K562 (cell line): ENCODE data around the gene HDC. TPM values are rescaled to one million over a fixed set of nuclear protein-coding genes. Genes with fewer than 3 reads are reported as not detected.
A peak's percentile ranks its signal among the peaks of the same experiment; 100 is the strongest.

Experiments used
- ARID2 ChIP-seq: fragments of 450-650 bp; IDR thresholded peaks from 2 replicates; pipeline ENCODE4 v1.6.1; 2017; ENCODE audit warnings: antibody characterized with exemption, mild to moderate bottlenecking
- BRF1 ChIP-seq: IDR thresholded peaks from 3 replicates; pipeline ENCODE4 v1.6.1; 2011; ENCODE audit warnings: borderline replicate concordance, mild to moderate bottlenecking; ENCODE audit not compliant: insufficient read length; ENCODE audit errors: extremely low read depth
- CBFA2T2 ChIP-seq: fragments of 450-650 bp; conservative IDR thresholded peaks from 2 replicates; pipeline ENCODE4 v1.6.1; 2017; ENCODE audit warnings: mild to moderate bottlenecking
- CC2D1A ChIP-seq: fragments of 450-650 bp; IDR thresholded peaks from 2 replicates; pipeline ENCODE4 v1.6.1; 2017; ENCODE audit warnings: mild to moderate bottlenecking
- CCAR2 ChIP-seq: fragments of 200-400 bp; formaldehyde crosslinking; IDR thresholded peaks from 2 replicates; pipeline ENCODE4 v1.6.1; 2017; ENCODE audit warnings: mild to moderate bottlenecking, low read depth, low read length
- EHMT2 ChIP-seq: fragments of 450-650 bp; IDR thresholded peaks from 2 replicates; pipeline ENCODE4 v1.6.1; 2018; ENCODE audit warnings: antibody characterized with exemption
- EP300 ChIP-seq: IDR thresholded peaks from 2 replicates; pipeline ENCODE4 v1.6.1; 2012; ENCODE audit warnings: low read length, improper control_type of control experiment
- ETS2 ChIP-seq: IDR thresholded peaks from 2 replicates; pipeline ENCODE4 v1.6.1; 2016; ENCODE audit warnings: borderline replicate concordance, missing genetic modification characterization, mild to moderate bottlenecking, moderate library complexity, missing compliant biosample characterization; ENCODE audit not compliant: poor library complexity, severe bottlenecking
- HNRNPH1 ChIP-seq: fragments of 200-400 bp; formaldehyde crosslinking; optimal IDR thresholded peaks from 2 replicates; pipeline ENCODE3; 2017; ENCODE audit warnings: low read depth, mild to moderate bottlenecking, low read length, moderate library complexity
- KLF16 ChIP-seq: IDR thresholded peaks from 2 replicates; pipeline ENCODE4 v1.6.1; 2016; ENCODE audit warnings: antibody characterized with exemption
- MTA1 ChIP-seq: fragments of 450-650 bp; IDR thresholded peaks from 2 replicates; pipeline ENCODE4 v1.6.1; 2017; ENCODE audit warnings: borderline replicate concordance
- NFIX ChIP-seq: fragments of 250-450 bp; sonication (Bioruptor Pico); IDR thresholded peaks from 2 replicates; pipeline ENCODE4 v1.4.0; 2020; ENCODE audit warnings: low read depth, mild to moderate bottlenecking, moderate library complexity
- NRF1 ChIP-seq, 2 experiments: fragments of 450-650 bp; IDR thresholded peaks in 1 of 2; conservative IDR thresholded peaks in 1 of 2; 2 replicates each; pipeline ENCODE4 v1.6.1; 2014; ENCODE audit warnings: mild to moderate bottlenecking in 2 of 2
- OTX1 ChIP-seq: fragments of 450-650 bp; formaldehyde crosslinking; IDR thresholded peaks from 2 replicates; pipeline ENCODE4 v1.4.0; 2022; ENCODE audit warnings: mild to moderate bottlenecking
- POLR2AphosphoS2 ChIP-seq: IDR thresholded peaks from 2 replicates; pipeline ENCODE4 v1.6.1; 2012; ENCODE audit warnings: low read length, improper control_type of control experiment
- RBM34 ChIP-seq: fragments of 200-400 bp; formaldehyde crosslinking; IDR thresholded peaks from 2 replicates; pipeline ENCODE4 v1.6.1; 2018; ENCODE audit warnings: low read length, borderline replicate concordance; ENCODE audit not compliant: insufficient read depth
- SP1 ChIP-seq: sonication (generic); formaldehyde crosslinking; IDR thresholded peaks from 2 replicates; pipeline ENCODE4 v1.8.1; 2022; ENCODE audit warnings: mild to moderate bottlenecking, missing genetic modification reagents
- TAF7 ChIP-seq: fragments of 450-650 bp; IDR thresholded peaks from 2 replicates; pipeline ENCODE4 v1.6.1; 2016; ENCODE audit warnings: missing genetic modification characterization, missing compliant biosample characterization
- TFAM ChIP-seq: fragments of 250-450 bp; sonication (Bioruptor Pico); conservative IDR thresholded peaks from 2 replicates; pipeline ENCODE4 v1.5.0; 2021; ENCODE audit warnings: mild to moderate bottlenecking, moderate library complexity
- ZC3H8 ChIP-seq: fragments of 450-650 bp; IDR thresholded peaks from 2 replicates; pipeline ENCODE4 v1.6.1; 2017
- ZNF253 ChIP-seq: fragments of 250-450 bp; sonication (Bioruptor Pico); conservative IDR thresholded peaks from 2 replicates; pipeline ENCODE4 v1.6.1; 2021; ENCODE audit warnings: mild to moderate bottlenecking
- ZNF584 ChIP-seq: fragments of 200-800 bp; sonication (Bioruptor generic); IDR thresholded peaks from 2 replicates; pipeline ENCODE4 v1.6.1; 2016; ENCODE audit warnings: low read depth, mild to moderate bottlenecking, missing genetic modification characterization, missing compliant biosample characterization
- ZNF717 ChIP-seq: fragments of 250-450 bp; sonication (Bioruptor Pico); IDR thresholded peaks from 2 replicates; pipeline ENCODE4 v1.5.0; 2021
- ZNF75A ChIP-seq: fragments of 450-650 bp; formaldehyde crosslinking; IDR thresholded peaks from 2 replicates; pipeline ENCODE4 v1.4.0; 2020; ENCODE audit warnings: mild to moderate bottlenecking
- ZNF766 ChIP-seq: fragments of 200-800 bp; sonication (Bioruptor generic); conservative IDR thresholded peaks from 2 replicates; pipeline ENCODE4 v1.6.1; 2016; ENCODE audit warnings: missing genetic modification characterization, missing compliant biosample characterization
- polyA plus RNA-seq, 8 experiments: library from polyadenylated mRNA; depleted of rRNA in 4 of 8; stranded (reverse) in 5 of 8; unstranded in 3 of 8; fragments of >200 nt; fragmentation: Nextera tagmentation in 2 of 8; fragmentation: Illumina TruSeq in 1 of 8; extraction: Ambion mirVana in 2 of 8; extraction: Trizol in 1 of 8; gene quantifications; 2 replicates each; pipeline versions ENCODE4 v1.2.1 to v1.2.3, GENCODE V29; 2011 to 2014; ENCODE audit warnings: inconsistent platforms in 1 of 8, missing spikeins in 1 of 8
- total RNA-seq, 7 experiments: library from RNA; depleted of rRNA in 6 of 7; stranded (reverse); fragments of >200 nt in 6 of 7; fragmentation: Illumina TruSeq in 2 of 7; extraction: Trizol in 2 of 7; gene quantifications; 2 replicates each; pipeline versions ENCODE4 v1.2.1 to v1.2.3, GENCODE V29; 2011 to 2021; ENCODE audit warnings: low replicate concordance in 1 of 7
- TF ChIP-seq, protein P1 (sequence below): fragments of 450-650 bp; IDR thresholded peaks from 2 replicates; pipeline ENCODE4 v1.6.1; 2016
- TF ChIP-seq, protein P2 (sequence below), 2 experiments: fragments of 450-650 bp in 1 of 2; sonication (generic) in 1 of 2; formaldehyde crosslinking; conservative IDR thresholded peaks; 2 replicates each; pipeline versions ENCODE4 v1.4.0 to v1.8.1; 2020 to 2022; ENCODE audit warnings: mild to moderate bottlenecking in 1 of 2, missing genetic modification reagents in 1 of 2
- TF ChIP-seq, protein P3 (sequence below): fragments of 450-650 bp; formaldehyde crosslinking; IDR thresholded peaks from 2 replicates; pipeline ENCODE4 v1.4.0; 2020; ENCODE audit warnings: mild to moderate bottlenecking, mixed read lengths

HDC gene
- total and polyA plus RNA-seq, 9 of the 15 experiments (the other 6 are each of a cell fraction or from before 2014, with no cell fraction given) = 0.26 to 5.3 (median 0.99) TPM

DNA sequence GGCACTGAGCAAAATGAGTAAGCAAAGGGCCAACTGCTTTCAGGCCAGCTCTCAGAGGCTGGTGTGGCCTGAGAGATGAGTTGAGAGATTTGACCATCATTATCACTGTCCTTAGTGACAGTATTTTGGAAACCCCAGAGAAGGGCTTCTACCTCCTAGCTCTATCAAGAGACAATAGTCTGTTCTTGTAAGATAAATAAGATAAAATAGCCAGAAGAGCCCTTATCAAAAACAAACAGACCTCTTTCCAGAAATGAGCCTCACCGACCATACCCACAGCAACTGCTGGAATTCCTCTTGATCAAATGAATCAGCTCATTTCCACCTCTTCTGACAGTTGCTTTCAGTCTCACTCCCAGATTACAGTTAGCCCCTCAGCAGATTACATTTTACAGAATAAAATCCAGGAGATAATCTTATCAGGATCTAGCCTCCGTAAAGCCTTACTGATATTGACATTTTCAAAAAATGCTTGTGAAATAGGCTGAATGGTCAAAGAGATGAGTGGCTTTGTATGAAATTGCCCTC lies 4.5 kb downstream of the HDC start (continued):
- TF ChIP-seq, protein P1, sequence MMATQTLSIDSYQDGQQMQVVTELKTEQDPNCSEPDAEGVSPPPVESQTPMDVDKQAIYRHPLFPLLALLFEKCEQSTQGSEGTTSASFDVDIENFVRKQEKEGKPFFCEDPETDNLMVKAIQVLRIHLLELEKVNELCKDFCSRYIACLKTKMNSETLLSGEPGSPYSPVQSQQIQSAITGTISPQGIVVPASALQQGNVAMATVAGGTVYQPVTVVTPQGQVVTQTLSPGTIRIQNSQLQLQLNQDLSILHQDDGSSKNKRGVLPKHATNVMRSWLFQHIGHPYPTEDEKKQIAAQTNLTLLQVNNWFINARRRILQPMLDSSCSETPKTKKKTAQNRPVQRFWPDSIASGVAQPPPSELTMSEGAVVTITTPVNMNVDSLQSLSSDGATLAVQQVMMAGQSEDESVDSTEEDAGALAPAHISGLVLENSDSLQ = peak; percentile 80
- TF ChIP-seq ZNF253 (CRISPR knock-in tag) (no peak), ZNF766 (CRISPR knock-in tag) (peak; percentile 55), CCAR2 (no peak), RBM34 (no peak), HNRNPH1 (no peak), ZNF75A (CRISPR knock-in tag) (no peak), ARID2 (no peak), ETS2 (tag) (no peak), ZC3H8 (no peak), EP300 (peak; percentile 99), NRF1 (conservative IDR thresholded peaks at IDR 0.05 in 1 of 2, IDR thresholded peaks at IDR 0.05 in 1 of 2) (no peak), EHMT2 (no peak), OTX1 (CRISPR knock-in tag) (0 out of 2 replicates have a peak, but pooled peaks have one; percentile 19), TAF7 (no peak), NFIX (CRISPR knock-in tag) (no peak), CC2D1A (peak; percentile 94), SP1 (no peak), ZNF717 (no peak), ZNF584 (peak; percentile 15; the same call in 1 of the 2 replicates), POLR2AphosphoS2 (no peak), CBFA2T2 (peak; percentile 96), BRF1 (no peak), KLF16 (peak; percentile 95), MTA1 (peak; percentile 91), TFAM (no peak)
- TF ChIP-seq, protein P2, sequence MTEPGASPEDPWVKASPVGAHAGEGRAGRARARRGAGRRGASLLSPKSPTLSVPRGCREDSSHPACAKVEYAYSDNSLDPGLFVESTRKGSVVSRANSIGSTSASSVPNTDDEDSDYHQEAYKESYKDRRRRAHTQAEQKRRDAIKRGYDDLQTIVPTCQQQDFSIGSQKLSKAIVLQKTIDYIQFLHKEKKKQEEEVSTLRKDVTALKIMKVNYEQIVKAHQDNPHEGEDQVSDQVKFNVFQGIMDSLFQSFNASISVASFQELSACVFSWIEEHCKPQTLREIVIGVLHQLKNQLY (CRISPR knock-in tag; conservative IDR thresholded peaks at IDR 0.05) = no peak
- TF ChIP-seq, protein P3, sequence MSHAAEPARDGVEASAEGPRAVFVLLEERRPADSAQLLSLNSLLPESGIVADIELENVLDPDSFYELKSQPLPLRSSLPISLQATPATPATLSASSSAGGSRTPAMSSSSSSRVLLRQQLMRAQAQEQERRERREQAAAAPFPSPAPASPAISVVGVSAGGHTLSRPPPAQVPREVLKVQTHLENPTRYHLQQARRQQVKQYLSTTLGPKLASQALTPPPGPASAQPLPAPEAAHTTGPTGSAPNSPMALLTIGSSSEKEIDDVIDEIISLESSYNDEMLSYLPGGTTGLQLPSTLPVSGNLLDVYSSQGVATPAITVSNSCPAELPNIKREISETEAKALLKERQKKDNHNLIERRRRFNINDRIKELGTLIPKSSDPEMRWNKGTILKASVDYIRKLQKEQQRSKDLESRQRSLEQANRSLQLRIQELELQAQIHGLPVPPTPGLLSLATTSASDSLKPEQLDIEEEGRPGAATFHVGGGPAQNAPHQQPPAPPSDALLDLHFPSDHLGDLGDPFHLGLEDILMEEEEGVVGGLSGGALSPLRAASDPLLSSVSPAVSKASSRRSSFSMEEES (CRISPR knock-in tag) = no peak
